Ascending aorta (tissue), 2 donors: ENCODE data around the gene AK4. TPM values are rescaled to one million over a fixed set of nuclear protein-coding genes. Genes with fewer than 3 reads are reported as not detected.
"Not testable (repeated sequence)": the region's sequence is repeated elsewhere in the genome, so short reads cannot be mapped to it uniquely, and the experiment has no call there.

Source experiments
- DNase-seq, 2 donors: peaks; one replicate each; pipeline ENCODE4 v3.0.0-alpha.2; 2019; ENCODE audit warnings: low spot score in 2 of 2
- H3K27ac ChIP-seq, 2 donors: fragments of 200-600 bp; sonication (generic); one replicate each; pipeline ENCODE4 v1.5.1; 2016 to 2017; ENCODE audit warnings: mild to moderate bottlenecking in 1 of 2
- H3K27me3 ChIP-seq: fragments of 200-600 bp; sonication (generic); one replicate; pipeline ENCODE4 v1.5.1; 2017
- H3K36me3 ChIP-seq, 2 donors: fragments of 200-600 bp; sonication (generic); one replicate each; pipeline ENCODE4 v1.5.1; 2016
- H3K4me1 ChIP-seq, 2 donors: fragments of 200-600 bp; sonication (generic); one replicate each; pipeline ENCODE4 v1.5.1; 2016 to 2017; ENCODE audit warnings: mild to moderate bottlenecking in 1 of 2
- H3K4me3 ChIP-seq, 2 donors: fragments of 200-600 bp; sonication (generic); one replicate each; pipeline ENCODE4 v1.5.1; 2016 to 2017; ENCODE audit warnings: mild to moderate bottlenecking in 1 of 2
- H3K9me3 ChIP-seq, 2 donors: fragments of 200-600 bp; sonication (generic); one replicate each; pipeline ENCODE4 v1.5.1; 2016
- CTCF ChIP-seq, 3 experiments: fragments of 200-600 bp in 2 of 3; fragments of 450-650 bp in 1 of 3; sonication (generic) in 2 of 3; IDR thresholded peaks; one replicate each; pipeline ENCODE4 v1.5.1; 2016 to 2019; ENCODE audit warnings: antibody characterized with exemption in 3 of 3, mild to moderate bottlenecking in 1 of 3, moderate library complexity in 1 of 3
- intact Hi-C: fragments of 100-400 bp; cut with DNase I; formaldehyde crosslinking; loops from one replicate; pipeline ENCODE4 v1.15.1; 2023
- total RNA-seq: library from RNA; depleted of rRNA; stranded (reverse); fragments of >200 nt; gene quantifications from one replicate; pipeline ENCODE4 v1.1.0, GENCODE V29; 2016

The AK4 gene
- total RNA-seq, 1 donor from 2014 or later = 29.5 TPM

GRCh38 chr1:65141394-65141793 is 6.6 kb upstream of the AK4 start:
- Histone ChIP-seq H3K27me3 (no peaks in the 10 kb centered on the region), H3K9me3 (no peaks in the 10 kb centered on the region), H3K4me3 (no peak overlapping the region), H3K4me1 (no peaks in the 10 kb centered on the region), H3K27ac (no peak overlapping the region), H3K36me3 (no peaks in the 10 kb centered on the region)
- no peak for TF ChIP-seq CTCF (IDR thresholded peaks at IDR 0.05)
- intact Hi-C loops = no loop called here
- no peak for DNase-seq

- no peak for DNase-seq
- Histone ChIP-seq H3K4me1 (peaks cover 0 to 3% of the 10 kb centered on the region in 2 donors), H3K27ac (no peak overlapping the region), H3K4me3 (no peak overlapping the region), H3K27me3 (no peaks in the 10 kb centered on the region), H3K36me3 (no peaks in the 10 kb centered on the region), H3K9me3 (no peaks in the 10 kb centered on the region)
- intact Hi-C loops = no loop called here
- TF ChIP-seq CTCF (IDR thresholded peaks at IDR 0.05) = no peak
Observed at GRCh38 chr1:65141918-65142317, 6.1 kb upstream of the AK4 start.

GRCh38 chr1:65143112-65143658 is 4.8 kb upstream of the AK4 start:
- intact Hi-C loops, H3K36me3 ChIP-seq, DNase-seq, H3K27ac ChIP-seq, H3K27me3 ChIP-seq, H3K9me3 ChIP-seq, H3K4me1 ChIP-seq, H3K4me3 ChIP-seq: not testable (repeated sequence)

- intact Hi-C loops = no loop called here
- Histone ChIP-seq H3K4me3 (peak overlapping the region; percentile 81 to 89), H3K9me3 (no peaks in the 10 kb centered on the region), H3K27me3 (no peaks in the 10 kb centered on the region), H3K36me3 (no peaks in the 10 kb centered on the region), H3K4me1 (peaks cover 0 to 3% of the 10 kb centered on the region in 2 donors), H3K27ac (peak overlapping the region; percentile 92 to 93)
- no peak for TF ChIP-seq CTCF (IDR thresholded peaks at IDR 0.05)
- no peak for DNase-seq
Observed at GRCh38 chr1:65146908-65147423, 1.0 kb upstream of the AK4 start.

GRCh38 chr1:65147424-65148177 is 402 bp upstream of the AK4 start:
- no peak for TF ChIP-seq CTCF (IDR thresholded peaks at IDR 0.05)
- Histone ChIP-seq H3K4me3 (peak overlapping the region; percentile 81 to 89), H3K4me1 (peaks cover 0 to 3% of the 10 kb centered on the region in 2 donors), H3K27me3 (no peaks in the 10 kb centered on the region), H3K9me3 (no peaks in the 10 kb centered on the region), H3K36me3 (no peaks in the 10 kb centered on the region), H3K27ac (peak overlapping the region; percentile 92 to 93)
- intact Hi-C loops = loop anchor here (2.0 kb wide), 3 partner anchors 27 to 79 kb away; no protein-coding TSS in a partner anchor
- DNase-seq = peak in 1 of 2 donors; percentile 73
